Renal cortex interstitium (tissue), 11 donors: ENCODE results near the gene MAP2K2. TPM values are rescaled to one million over a fixed set of nuclear protein-coding genes. Genes with fewer than 3 reads are reported as not detected.

Experiments used
- DNase-seq, 11 donors: peaks; one replicate each; pipeline ENCODE4 v3.0.0-alpha.2; 2013; ENCODE audit warnings: low read depth in 9 of 11, low spot score in 4 of 11; ENCODE audit errors: extremely low read depth in 1 of 11
- polyA plus RNA-seq, 3 donors: library from polyadenylated mRNA; unstranded; fragments of 120-200 nt; gene quantifications; one replicate each; pipeline ENCODE4 v1.2.1, GENCODE V29; 2013; ENCODE audit not compliant: insufficient read length in 3 of 3

Gene MAP2K2
- polyA plus RNA-seq, 3 donors = 85.6 to 125 (median 124) TPM

DNA sequence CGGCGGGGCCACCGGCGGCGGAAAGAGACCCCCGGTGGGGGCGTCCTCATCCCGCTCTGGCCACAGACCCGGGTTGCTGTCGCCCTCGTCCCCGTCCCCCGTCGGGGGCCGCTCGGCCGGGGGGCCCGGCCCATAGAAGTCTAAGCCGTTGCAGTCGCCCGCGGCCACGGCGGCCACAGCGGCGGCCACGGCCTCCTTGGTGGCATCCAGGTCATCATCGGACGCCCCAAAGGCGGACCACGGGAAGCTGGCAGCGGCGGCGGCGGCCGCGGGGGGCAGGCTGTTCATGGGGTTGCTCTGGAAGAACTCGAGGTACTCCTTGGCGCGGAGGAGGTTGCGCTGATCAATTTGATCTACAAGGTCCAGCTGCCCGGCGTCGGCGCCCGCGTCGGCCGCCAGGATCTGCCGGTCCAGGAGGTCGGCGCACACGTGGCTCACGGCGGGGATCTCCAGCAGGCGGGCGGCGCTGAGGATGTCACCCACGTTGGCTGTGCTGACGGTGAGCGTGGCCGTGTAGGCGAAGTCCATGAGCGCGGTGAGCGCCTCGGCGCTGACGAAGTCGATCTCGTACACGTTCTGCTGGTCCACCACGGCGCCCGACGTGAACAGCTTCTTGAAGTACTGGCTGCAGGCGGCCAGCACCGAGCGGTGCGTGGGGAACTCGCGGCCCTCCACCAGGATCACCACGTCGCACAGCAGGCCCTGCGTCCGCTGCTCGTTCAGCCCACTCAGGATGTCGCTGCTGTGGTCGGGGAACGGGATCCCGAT lies 69.3 kb downstream of the MAP2K2 start:
- DNase-seq = no peak

DNA sequence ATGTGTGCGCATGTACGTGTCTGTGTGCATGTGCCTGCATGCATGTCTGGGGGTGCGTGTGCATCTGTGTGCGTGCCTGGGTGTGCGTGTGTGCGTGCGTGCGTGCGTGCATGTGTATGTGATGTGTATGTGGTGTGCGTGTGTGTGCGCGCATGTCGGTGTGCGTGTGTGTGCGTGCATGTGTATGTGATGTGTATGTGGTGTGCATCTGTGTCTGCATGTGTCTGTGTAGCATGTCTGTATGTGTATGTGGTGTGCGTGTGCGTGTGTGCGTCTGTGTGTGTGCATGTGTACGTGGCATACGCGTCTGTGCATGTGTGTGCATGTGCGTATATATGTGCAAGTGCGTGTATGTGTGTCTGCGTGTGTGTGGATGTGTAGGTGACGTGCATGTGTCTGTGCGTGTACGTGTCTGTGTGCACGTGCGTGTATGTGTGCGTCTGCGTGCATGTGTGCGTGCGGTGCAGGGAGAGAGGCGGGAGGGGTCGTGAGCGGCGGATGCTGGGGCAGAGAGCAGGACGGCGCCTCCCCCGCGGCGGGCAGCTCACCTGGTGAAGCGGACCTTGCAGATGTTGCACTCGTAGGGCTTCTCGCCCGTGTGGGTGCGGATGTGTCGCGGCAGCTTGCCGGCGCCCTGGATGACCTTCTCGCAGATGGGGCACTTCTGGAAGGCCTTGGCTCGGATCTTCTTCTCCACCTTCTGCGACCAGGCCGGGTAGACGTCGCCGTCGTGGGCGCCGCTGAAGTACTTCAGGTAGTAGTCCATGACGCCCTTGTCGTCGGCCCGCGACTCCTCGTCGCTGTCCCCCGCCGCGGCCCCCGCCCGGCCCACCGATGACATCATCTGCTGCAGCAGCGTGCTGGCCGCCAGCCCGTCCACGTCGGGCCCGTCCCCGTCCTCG lies 70.2 kb downstream of the MAP2K2 start:
- no peak for DNase-seq

DNA sequence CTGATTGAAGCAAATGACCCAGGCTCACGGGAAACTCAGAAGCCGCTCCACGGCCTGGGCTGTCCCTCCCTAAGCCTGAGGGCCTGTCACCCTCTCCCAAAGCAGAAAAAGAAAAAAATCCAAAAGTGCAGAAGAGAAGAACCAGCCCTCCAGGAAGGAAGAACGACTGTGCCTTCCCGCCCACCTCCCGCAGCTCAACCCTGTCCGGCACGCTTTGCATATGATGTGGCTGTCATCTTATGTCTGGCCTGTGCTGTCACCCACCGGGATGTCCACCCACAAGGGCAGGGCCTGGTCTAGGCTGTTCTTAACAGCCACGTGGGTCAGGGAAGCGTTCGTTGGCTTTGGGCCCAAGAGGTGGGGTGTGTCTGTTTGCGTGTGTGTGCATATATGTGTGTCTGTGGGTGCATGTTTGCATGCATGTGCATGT lies 70.9 kb downstream of the MAP2K2 start:
- no peak for DNase-seq

DNA sequence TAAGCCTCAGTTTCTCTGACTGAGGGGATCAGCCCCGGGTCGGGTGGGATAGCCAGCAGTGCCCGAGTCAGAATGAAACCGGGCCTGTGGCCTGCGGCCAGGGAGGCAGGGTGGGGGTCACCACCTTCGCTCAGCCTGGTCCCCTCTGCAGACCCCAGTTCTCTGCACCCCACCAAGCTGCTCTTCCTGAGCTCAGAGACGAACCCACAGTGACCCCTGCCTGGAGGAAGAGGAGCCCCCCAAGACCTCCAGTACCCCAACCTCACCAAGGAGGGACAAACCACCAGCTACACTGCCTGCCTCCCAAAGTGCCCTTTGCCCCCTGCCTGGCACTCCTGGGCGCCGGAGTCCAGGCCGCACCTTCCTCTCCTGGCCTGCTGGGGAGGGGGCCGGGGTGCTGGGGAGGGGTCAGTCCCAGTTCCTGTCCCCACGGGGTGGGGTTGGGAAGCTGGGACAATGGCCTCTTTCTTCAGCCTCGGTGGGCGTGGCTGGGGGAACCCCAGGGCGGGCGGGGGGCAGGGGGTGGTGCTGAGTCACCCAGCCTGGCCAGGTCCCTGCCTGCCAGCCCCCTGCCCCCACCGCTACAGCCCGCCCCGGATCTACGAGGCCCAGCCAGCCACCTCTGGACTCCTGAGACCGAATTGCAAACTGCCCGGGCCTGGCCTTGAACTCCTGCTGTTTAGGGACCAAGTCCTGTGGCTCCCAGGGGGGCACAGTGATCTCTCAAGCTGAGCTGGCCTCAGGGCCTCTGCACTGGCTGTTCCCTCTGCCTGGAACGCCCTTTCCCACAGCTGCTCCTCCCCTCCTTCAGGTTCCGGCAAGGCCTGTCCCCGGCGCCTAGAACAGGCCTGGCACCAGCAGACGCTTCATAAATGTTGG lies 71.6 kb downstream of the MAP2K2 start:
- DNase-seq = no peak

DNA sequence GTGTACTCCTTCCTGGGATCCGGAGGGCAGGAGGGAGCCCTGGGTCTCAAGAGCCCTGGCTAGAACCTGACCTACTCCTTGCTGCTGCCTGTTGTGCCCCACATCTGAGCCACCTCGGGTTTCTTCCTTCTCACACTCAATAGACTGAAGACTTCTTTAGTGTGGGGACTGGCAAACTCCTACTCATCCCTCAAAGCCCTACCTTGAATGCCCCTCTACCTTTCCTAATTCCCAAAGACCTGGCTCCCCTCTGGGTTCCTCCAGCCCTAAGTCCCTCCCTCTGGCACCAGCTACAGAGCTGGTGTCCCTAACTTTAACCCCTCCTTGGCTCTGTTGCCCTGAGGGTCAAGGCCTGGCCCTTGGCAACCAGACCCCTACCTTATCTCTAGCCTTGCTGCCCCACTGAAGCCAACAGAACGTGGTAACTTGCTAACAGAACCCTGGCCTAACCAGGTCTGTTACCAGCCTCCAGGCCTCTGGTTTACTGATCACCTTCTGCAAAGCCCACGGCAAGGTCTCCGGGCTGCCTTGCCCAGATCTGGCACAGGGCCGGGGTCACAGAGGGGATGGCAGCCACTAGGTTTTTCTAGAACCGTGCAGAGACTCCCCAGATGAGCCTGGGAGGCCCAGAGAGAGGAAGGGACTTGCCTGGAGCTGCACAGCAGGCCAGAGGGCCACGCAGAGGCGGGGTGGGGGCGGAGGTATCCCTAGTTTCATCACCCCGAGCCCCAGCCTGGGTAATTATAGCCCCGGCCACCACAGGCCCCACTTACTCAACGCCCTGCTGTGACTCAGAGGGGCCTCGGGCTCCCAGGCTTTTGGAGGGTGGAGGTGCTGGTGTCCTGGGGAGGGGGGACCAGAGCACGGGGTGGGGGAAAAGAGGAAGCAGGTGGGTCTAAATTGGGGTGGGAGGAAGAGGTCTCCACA lies 72.5 kb downstream of the MAP2K2 start:
- no peak for DNase-seq

DNA sequence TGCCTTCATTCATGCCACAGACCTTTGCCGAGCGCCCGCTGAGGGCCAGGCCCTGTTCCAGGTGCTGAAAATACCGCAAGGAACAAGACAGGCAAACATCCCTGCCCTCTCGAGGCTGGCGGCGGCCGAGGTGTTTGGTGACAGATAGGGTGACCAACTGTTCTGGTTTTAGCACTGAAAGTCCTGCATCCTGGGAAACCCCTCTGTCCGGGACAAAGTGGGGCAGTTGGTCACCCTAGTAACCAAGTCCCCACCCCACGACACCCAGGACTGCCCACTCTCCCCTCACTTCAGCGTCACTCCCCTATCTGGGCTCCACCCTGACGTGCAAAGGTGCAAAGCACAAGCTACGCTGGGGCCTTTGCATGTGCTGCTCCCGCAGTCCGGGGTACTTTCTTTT lies 74.5 kb downstream of the MAP2K2 start:
- DNase-seq = no peak

DNA sequence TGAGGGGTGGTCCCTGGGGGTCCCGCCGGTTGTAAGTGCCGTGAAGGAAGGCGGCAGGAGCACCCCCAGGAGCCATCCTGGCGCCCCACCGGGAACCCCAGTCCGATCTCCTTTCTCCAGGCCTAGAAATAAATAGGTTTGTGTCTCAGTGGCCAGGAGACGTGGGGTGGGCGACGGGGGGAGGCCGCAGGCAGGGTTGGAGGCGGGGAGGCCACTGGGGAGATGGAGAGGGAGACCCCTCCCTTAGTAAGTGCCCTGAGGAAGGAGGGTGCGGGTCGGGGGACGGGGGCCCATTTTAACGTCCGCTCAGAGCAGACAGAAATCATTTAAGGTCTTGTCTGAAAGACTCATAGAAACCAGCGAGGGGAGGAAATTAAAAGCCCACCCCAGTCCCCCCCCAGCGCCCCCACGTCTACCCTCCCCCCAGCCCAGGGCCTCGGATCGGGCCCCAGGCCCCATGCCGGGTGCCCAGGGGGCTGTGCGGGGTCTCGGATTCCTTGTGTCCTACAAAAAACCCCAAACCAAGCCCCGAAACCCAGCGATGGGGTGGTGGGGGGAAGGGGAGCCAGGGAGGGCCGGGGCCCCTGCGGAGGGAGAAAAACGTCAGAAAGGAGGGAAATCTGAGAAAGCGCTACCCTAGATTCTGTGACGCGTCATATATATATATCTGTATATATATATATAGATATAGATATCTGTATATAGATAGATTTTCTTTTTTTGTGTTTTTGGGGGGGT lies 76.8 kb downstream of the MAP2K2 start:
- no peak for DNase-seq

DNA sequence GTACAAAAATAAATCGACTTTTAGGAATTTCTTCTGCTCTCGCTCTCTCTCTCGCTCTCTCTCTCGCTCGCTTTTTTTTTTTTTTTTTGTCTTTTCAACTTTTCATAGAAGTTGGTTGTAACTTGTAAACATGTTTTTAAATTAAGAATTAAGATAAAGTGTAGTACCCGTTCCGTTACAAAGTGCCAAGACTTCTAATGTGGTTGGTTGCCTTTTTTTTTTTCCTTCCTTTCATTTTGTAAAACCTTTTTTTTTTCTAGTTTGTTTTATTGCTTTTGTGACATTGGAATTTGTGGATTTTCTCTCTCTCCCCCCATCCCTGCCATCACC lies 77.6 kb downstream of the MAP2K2 start:
- no peak for DNase-seq

DNA sequence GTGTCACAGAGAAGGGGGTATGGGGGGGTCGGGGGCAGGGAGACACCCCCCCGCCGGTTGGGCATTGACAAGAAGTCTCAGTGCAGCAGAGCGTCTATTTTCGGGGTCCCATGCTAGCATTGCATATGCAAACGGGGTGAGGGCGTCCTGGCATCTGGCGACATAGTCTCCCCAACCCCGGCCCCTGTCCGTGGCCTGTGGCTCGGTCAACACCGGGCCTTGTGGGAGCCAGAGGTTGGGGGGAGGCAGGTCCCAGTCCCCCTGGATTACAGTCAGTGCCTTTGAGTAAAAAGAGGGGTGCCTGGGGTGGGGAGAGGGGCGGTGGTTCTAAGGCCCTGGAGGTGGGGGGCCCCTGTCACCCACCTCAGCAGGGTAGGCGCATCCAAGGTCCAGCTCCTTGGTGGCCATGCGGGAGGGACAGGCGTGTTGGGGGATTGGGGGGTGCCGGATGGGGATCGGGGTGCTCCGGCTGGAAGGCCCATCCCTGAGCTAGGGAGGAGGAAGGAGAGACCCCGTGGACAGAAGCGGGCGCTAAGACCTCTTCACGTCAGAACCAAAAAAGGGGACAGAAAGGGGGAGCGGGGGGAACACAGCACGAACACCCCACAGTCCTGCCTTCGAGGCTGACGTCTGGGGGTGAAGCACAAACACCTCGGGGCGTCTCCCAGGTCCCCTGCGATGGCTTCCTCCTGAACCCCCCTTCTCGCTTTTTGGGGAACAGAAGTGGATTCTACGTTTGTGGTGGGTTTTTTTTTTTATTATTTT lies 78.1 kb downstream of the MAP2K2 start:
- DNase-seq = no peak

DNA sequence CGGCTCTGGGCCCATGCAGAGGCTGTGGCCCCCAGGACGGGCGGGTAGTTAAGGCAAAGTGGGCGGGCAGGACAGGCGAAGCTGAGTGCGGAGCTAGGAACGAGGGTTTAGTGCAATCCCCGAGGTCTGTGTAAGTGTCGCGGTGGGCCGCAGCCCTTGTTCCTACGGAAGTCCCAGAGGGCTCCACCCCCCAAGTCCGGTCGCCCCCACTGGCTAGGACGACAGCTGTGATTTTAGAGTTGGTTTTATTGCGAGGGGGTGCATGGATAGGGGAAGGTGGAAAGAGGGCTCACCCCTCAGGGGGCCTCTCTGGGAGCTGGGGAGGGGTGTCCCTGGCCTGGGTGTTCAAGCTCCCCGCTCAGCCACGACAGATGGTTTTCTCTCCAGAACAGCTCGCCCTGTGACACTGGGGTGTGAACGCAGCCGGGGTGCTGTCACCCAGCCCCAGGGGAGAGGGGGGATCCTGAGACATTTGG lies 78.9 kb downstream of the MAP2K2 start:
- DNase-seq = no peak

DNA sequence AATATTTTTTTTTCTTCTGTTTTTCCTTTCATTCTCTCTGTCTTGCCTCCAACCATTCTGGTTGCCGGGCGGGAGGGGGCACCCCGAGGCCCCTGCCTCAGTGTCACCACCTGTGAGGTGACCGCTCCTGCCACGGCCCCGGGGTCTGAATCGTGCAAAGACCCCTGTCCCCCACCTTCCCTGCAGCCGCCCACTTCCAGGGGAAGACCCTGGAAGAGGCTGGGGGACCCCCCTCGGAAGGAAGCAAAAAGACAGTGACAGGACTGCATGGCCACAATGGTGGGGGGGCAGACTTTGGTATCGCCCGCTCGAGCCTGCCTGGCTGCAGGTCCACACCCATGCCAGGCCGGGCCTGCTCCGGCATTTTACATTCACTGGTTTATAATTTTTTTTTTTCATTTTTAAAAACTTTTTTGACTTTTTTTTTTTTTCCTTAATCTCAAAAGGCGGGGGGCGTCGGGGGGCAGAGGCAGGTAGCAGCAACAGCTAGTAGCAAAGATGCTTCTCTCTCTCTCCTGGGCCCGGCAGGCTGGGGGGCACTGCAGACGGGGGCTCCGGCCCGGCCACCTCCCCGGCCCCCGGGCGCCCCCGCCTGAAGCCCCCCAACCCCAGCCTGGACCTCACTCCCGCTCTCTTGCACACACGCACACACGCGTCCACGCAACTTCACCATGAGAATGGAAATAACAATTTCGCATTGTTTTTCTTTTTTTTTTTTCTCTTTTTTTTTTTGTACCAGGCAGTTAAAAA lies 79.8 kb downstream of the MAP2K2 start:
- DNase-seq = no peak

DNA sequence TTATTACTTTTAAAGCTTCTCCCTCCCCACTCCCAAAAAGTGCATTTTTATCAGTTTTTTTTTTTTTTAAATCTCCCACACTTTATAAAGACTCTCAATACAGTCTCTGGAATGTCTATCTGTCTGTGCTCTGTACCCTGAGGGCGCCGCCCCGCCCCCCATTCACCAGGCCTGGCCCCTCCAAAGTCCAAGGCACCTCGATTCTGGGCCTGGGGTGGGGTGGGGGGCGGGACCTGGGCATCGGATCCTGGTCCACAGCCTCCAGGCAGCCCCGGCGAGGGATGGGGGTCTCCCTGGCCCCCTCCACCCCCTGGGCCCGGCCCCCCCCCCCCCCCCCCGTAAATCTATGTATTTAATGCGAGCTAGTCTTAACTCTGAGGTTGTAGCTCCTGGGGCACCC lies 80.5 kb downstream of the MAP2K2 start:
- no peak for DNase-seq

DNA sequence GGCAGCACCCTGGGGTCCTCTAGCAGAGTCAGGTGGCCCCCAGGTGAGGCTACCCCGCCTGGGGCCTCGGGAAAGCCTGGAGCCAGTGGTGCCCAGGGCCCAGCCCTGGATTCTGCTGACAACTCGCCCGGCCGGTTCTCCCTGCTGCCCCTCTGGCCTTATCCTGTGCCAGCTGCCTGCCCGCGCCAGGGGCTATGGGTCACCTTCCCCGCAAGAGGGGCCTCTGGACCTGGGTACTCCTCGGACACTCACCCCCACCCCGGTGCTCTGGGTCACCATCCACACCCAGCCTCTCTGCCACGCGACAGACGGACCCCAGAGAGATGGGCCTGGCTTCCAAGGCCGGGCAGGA lies 81.2 kb downstream of the MAP2K2 start:
- no peak for DNase-seq

DNA sequence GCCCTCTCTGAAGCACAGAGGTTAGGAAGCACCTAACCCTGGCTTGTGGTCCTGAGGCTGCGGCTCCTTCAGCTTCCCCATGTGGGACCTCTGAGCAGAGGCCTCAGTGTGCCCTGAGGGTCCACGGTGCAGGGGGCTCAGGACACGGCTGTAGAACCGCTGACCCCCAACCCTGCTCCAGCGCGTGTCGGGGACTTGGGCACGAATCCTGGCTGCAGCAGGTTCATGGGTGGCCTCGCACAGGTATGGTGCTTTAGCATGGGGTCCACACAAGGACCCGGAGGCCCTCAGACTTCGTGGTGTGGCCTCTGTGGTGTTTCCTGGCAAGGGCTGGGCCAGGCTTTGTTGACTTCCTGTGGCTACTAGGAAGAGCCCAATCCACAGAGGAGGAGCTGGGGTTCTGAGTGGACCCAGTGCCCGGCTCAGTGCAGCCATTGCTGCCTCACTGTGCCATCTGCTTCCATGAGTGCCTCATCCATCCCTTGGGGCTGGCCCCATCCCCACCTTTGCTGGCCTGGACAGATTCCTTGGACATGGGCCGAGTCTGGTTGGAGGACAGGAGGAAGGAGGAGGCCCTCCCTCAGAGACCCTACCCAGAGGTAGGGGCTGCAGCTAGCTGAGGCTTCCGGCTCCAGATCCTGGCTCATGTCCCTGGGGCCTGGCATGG lies 81.7 kb downstream of the MAP2K2 start:
- no peak for DNase-seq
